OCI-M1 (cell line): ENCODE results near the gene PCLO.
"Not testable (repeated sequence)": the region's sequence is repeated elsewhere in the genome, so short reads cannot be mapped to it uniquely, and the experiment has no call there.

ENCODE experiments used
- DNase-seq: peaks from one replicate; lab custom pipeline; 2025; lab: John Stamatoyannopoulos, UW

The PCLO gene

DNA sequence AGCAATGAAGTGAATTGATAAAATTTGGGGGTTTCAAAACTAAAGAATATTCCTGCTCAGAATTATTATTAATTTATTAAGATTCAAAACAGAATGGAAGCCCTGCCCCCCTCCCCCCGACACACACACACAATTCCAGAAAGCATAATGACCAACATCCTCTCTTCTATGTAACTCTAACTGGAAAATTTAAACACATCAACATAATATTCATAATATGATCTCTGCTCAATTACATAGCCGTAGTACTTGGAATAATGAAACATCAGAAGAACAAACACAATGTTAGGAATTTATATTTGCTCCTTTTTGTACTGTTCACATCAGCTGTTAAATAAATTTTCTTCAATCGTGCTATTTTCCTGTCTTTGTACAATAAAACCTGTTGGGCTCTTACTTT, 20.8 kb downstream of the PCLO start:
- no peak for DNase-seq

DNA sequence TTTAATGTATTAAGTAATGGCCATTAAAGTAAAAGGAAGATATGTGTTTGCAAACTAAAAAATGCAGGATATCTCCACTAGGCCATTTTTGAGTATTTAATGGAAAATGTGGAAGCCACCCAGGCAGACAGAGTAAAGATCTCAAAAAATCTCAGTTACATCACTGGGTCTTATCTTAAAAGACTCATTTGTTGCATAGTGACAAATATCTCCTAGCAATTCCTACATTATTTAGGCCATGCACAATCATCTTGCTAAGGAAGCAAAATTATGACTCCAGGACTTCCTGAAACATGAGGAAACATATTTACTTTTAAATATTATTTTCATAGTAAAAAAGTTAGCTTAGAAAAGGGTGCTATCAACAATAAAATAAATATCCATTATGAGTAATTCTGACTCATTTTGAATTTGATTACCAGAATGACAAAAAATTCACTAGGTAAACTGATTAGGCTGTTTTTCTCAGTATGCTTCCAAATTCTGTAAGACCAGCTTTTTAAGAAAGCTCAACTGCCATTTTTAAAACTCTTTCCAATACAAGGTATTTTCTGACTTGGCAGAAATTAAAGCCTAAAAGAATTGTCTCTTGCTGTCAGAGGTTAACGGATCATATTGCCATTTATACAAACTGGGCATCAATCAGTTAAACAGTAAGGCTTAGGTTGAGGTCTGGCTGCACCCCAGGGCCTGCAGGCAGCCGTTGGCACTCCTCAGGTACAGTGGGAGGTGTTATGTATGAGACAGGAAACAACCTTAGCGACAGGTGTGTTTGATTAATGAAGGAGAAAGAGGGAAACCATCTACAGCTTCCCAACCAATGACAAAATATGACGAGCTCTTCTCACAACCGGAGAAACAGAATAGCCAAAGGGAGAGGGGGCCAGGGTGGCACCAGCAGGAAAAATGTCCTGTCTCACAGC, 31.8 kb downstream of the PCLO start:
- no peak for DNase-seq

DNA sequence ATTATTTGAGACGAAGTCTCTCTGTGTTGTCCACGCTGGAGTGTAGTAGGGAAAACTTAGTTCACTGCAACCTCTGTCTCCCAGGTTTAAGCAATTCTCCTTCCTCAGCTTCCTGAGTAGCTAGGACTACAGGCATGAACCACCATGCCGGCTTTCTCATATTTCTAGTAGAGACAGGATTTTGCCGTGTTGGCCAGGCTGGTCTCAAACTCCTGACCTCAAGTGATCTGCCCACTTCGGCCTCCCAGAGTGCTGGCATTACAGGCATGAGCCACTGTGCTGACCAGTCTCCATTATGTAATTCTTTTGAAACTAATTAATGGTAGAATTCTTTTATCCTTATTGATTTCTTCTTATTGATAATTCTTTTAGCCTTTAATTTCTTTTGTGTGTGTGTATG, 32.5 kb downstream of the PCLO start:
- no peak for DNase-seq

DNA sequence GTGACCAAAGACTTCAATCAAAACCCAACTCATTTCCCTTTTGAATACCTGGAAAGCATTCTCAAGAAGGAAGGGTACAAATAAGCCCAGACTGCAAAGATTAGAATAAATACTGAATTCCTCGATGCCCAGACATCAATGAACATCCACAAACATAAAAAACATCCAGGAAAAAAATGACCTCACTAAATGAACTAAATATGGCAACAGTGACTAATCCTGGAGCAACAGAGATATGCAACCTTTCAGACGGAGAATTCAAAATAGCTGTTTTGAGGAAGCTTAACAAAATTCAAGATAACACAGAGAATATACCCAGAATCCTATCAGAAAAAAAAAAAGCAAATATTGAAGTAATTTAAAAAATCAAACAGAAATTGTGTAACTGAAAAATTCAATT, 43.2 kb downstream of the PCLO start:
- DNase-seq: peak; percentile 82

DNA sequence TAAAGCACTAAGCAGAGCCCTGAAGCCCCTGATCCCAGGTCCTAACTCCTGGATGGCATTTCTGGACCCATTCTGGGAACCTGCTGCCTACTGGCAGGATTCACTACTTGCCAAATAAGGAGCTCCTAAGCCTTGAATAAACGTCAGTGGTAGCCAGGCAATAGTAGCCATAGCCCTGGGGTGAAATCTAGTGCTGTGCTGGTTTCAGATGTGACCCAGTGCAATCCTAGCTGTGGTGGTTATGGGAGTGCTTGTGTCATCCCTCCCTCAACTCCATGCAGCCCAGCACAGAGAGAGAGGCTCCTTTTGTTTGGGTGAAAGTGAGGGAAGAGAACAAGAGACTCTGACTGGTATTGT, 43.7 kb downstream of the PCLO start:
- DNase-seq: peak; percentile 76

DNA sequence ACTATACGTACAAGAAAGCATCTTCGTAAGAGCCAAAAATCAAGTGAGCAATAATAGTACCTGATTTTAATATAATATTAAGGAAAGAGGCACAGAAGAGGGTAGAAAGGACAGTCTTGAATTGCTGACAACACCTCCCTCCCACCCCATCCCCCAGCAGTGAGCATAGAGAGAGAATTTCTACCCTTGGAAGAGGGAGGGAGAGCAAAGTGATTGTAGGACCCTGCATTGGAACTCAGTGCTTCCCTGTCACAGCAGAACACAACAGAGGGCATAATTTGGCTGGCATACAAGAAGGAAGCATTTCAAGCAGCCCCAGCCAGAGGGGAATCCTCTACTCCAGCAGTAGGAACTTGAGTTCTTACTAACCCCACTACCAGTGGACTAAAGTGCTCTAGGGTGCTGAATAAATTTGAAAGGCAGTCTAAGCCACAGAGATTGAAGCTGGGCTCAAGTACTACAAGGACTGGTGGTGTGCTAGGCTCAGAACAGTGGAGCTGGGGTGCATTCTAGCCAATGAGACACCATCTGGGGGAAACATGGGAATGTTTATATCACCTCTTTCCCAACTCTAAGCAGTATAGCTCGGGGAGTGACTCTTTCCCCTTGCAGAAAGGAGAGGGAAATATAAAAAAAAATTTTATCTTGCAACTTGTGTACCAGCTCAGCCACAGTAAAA, 44.2 kb downstream of the PCLO start:
- DNase-seq: no peak

DNA sequence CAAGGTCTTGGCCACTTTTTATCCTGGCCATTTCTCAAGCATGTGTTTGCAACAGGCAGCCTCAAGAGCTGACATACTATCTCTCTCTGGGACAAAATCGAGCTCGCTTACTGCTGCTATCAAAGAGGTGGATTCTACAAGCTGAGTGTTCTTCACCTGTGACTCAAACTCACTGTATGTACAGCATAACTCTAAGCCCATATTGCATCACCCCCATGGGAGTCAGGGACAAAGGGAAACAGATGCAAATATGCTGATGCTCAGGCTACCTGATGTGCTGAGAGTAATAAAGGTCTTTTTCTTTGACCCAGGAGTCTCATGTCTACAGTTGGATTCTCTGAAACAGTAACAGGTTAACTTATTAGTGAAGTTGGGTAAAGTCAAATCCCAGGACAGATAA, 45.2 kb downstream of the PCLO start:
- no peak for DNase-seq

DNA sequence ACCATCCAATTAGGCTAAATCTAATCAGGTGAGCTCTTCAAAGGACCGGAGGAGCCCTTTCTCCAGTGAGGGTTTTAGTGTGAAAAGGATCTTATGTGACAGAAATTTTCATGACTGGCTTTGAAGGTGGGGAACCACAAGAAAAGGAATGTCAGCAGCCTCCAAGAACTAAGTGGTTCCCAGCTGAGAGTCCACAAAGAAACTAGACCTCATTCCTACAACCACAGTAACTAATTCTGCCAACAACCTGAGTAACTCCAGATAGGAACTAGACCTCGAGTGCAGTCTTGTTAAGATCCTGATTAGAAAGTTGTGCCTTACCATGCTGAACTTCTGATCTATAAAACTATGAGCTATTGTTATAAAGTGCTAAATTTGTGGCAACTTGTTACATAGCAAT, 51.3 kb downstream of the PCLO start:
- DNase-seq: peak; percentile 29

DNA sequence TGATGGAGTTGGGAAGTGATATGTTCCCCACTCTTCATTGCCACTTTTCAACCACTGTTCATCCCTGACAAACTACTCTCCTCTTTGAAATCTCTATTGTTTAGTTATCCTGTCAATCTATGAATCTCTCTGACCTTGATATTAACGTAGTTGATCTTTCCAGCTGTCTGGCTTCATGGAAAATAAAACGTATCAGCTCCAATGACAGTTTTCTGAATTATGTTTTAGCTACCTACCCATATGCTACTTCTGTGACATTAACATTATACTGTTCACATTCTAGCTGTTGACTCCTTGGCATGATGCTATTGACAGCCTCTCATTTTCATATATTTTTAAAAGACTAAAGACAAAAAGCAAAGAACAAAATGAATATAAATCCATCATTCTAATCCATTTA, 53.3 kb downstream of the PCLO start:
- no peak for DNase-seq

DNA sequence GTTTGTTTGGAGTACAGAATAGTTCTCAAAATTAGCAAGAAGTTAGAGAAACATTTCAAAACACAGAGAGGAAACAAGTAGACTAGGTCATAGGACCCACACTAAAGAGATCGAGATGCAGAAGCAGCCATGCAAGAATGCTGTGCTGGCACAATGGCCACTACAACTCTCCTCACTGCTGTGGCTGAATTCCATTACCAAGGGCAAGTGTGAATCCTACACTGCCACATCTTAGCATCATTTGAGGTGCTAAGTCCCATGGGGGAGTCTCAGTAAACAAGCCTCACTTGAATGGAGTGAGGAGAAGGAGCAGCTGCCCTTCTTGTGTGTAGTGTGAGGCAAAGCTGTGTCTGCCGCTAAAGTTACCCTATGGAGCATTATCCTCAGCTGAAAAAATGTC, 56.7 kb downstream of the PCLO start:
- DNase-seq: no peak

DNA sequence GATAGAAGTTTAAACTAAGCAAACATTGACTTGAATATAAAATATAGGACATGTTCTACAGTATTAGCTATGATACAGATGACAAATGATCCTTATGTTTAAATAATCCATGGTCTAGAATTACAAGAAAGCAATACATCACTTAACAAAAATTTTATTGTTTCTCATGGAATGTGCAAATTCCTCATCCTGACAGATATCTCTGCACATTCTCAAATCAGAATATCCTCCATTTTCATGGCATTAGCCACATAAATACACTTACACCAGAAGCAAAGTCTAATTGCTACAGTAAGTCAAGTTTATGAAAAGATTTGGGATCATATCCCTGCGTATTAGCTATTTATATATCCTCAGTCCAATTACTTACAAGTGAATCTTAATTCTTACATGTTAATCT, 57.6 kb downstream of the PCLO start:
- DNase-seq: no peak

DNA sequence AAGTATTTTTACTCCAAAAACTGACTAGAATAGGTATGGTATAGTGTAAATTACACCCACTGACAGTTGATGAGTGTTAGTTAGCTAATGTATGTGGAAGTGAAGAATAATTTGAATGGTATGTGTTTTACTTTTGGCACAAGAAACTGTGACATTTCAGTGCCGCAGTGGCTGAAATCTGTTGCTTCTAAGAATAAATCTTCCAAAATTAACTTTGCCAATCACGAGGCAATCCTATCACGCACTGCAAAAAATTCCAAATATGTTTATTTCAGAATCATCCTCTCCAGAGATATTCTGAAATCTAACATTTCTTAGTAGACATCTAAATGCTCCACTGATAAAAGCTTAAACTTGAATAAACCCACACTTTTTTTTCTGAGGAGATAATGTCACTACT, 61.2 kb downstream of the PCLO start:
- DNase-seq: no peak

DNA sequence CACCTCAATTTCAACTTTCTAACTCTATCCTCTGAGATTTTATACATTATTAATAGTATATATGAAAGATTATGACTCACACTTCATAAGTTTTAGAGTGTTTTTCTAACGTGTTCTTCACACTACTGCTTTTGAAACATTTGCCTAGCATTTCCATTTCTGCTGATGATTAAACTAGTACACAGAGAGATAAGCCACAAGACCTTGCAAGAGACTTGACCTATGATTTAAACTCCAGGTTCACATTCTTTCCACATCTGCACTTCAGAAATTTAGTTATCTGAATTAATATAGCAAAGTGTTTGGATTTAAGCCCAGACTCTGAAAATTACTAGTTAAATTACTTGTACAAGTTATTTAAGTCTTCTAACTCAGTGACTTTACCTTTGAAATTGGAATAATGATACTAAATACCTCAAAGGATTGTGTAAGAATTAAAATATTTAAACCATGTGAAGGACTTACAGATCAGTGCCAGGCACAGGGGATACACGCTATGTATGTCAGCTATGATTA, 66.6 kb downstream of the PCLO start:
- no peak for DNase-seq

DNA sequence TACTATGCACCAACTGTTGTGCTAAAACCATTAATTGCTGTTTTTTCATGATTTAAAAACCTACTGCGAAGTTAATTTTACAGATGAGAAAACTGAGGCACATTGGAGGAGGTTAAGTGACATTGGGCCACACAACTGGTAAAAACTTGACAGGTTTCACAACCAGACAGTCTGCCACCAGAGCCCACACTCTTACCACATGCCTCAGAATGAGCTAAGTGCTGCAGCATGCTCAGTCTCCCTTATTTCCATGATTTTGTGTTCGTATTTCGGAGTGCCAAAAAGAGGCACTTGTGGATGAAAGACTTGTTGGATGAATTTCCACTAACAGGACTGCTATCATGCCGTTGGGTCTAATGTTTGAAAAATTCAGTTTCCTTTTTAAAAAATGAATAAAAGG, 77.4 kb downstream of the PCLO start:
- no peak for DNase-seq

DNA sequence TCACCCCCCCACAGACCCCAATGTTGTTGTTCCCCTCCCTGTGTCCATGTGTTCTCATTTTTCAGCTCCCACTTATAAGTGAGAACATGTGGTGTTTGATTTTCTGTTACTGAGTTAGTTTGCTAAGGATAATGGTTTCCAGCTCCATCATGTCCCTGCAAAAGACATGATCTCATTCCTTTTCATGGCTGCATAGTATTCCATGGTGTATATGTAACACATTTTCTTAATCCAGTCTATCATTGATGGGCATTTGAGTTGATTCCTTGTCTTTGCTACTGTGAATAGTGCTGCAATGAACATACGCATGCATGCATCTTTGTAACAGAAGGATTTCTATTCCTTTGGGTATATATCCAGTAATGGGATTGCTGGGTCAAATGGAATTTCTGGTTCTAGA, 82.8 kb downstream of the PCLO start:
- not testable (repeated sequence) for DNase-seq

DNA sequence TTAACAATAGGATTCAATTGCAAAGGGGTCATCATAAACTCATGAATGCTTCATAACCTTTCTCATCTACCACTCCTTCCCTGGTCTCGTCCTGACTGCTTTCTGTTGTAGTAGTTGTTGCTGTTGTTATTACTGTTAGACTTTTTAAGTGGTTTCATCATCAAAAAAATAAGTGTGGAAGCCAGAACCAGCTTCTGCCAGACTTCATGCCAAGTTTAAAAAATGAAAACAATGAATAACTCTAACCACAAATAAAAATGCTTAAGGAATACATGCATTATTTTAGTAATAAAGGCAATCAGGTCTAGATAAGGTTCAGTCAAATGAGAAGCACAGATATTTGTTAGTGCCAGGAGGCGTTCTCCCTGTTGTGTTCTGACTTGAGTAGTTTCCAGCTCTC, 85.4 kb downstream of the PCLO start:
- DNase-seq: no peak

DNA sequence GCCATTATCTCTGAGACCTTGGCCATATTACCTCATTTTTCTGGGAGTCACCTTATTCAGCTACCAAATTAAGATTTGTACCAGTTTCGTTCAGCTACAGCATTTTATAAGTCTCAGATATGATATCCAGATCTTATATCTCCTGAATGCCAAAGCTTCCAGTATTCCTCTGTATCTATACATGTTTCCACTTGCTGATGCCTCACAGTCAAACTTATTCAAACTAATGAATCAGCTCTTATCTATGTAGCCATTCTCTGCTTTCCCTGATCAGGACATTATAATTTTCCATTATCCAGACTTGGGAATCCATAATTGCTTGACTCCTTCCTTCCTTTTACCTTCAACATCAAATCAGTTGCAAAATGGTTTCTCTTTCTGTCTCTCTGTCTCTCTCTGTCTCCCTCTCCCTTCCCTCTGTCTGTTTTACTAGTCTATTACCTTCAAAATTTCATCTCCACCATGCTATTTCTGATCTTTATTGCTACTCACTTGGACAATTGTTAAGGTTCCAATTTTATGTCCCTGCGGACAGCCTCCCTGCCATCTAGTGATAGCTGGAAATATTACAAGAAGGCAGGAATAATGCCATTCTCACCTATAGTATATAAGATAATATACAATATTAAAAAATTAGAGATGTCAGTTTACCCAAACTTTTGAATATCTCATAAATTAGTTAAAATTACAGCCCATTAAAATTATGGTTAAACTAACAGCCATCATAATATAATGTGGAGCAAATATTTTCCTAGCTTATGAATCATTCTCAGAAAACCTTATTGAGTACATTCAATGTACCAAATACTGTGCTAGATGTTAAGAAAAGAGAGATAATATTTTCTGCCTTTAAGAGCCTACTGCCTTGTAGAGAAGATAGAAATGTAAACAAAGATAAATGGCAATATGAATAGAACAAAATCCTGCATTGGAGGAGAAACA, 89.8 kb downstream of the PCLO start:
- peak; percentile 46 for DNase-seq

DNA sequence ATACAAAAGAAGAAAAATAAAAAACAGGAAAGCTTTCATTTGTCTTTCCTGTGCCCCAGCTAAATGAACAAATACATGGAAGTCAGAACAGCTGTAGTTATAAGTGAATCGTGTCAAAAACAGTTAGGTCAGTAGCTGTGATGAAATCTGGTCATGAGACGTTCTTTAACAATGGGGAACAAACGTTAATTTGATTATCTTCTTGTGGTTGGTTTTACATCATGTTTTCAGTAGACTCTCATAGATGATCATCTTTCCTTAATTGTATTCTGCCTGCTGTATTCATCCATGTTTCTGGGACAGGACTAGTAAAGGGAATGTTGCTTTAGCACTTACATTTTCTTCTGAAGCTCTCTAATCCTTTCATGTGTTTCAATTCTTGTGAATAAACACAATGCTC, 97.0 kb downstream of the PCLO start:
- peak; percentile 87 for DNase-seq

DNA sequence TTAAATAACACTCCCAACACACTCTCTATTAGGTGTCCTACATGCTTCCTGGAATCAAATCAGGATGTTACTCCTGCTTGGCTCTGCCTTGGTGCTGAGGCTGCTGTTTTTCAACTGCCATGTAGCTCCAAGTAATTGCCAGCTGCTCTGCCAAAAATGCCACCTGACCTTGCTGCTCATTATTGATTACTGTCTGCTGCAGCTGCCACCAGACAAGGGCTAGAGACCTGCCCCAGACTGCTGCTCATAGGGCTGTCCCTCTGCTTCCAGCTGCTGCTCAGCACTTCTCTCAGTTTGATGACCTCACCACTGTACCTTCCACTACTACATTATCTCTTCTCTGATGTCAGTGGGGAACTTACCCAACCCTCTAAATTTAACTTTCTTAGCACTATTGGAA, 102.5 kb downstream of the PCLO start:
- peak; percentile 64 for DNase-seq

DNA sequence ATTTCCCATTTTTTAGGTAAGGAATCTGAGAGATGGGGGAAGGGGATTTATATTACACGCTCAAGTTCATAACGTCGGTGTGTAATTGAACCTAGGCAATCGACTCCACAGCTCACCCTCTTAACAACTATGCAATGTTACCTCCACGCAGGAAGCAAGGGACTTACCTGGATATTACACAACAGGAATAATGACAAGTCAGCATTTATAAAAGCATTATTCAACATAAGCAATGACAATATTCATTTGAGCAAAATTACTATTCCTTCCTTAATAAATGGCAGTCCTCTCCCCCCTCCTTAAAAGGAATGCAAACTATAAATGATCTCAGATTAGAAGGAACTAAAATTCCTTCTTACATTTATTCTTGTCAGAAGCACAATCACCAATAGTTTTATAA, 104.0 kb downstream of the PCLO start:
- no peak for DNase-seq

DNA sequence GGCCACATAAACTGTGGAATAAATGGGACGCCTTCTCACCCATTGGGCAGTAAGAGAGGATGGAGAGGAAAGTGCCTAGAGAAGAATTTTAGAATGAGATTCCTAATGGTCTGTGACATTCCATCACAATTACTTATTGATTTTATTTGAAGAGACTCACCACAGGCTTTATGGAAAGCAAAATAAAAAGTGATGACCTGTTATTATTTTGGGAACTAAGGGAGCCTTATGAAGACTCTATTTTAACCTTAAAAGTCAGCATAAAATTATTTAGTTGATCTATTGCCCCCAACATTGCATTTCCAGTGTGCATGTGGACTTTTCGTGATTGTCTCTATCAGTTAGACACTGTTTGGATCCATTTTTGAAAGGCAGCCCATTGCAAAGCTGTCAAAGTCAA, 107.5 kb downstream of the PCLO start:
- no peak for DNase-seq

DNA sequence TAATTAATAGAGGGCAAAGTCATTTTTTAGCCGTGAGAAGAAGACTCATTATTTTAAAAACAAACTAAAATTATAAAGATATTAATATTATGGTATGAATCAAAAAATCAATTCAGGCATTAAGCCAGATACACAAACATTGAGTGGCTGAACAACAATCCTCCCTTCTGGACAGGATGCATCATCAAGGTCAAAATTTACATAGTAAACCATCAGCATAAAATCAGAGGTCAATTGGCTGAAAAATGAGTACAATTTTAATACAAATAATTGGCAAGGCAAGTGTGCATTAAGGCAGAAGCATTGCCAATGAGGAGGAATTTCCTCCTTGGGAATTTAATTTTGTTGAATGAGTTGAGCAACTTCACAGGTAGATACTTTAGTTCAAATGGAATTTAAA, 108.2 kb downstream of the PCLO start:
- no peak for DNase-seq
